D721Med (cell line): ENCODE measurements around the gene SEMA3C.
A peak's percentile ranks its signal among the peaks of the same experiment; 100 is the strongest.

Experiments
- DNase-seq: peaks from one replicate; pipeline ENCODE4 v3.0.0; 2011; ENCODE audit warnings: low spot score; ENCODE audit not compliant: insufficient read length
- FAIRE-seq: peaks from 2 replicates; lab custom pipeline; 2011; peaks lifted over from hg19 to GRCh38; lab: Jason Lieb, UNC
- TF ChIP-seq, protein P1 (sequence below): IDR thresholded peaks from 2 replicates; pipeline ENCODE4 v1.5.1; 2012; ENCODE audit warnings: mild to moderate bottlenecking, control low read depth; ENCODE audit not compliant: insufficient read depth; ENCODE audit errors: missing control alignments

SEMA3C gene

DNA sequence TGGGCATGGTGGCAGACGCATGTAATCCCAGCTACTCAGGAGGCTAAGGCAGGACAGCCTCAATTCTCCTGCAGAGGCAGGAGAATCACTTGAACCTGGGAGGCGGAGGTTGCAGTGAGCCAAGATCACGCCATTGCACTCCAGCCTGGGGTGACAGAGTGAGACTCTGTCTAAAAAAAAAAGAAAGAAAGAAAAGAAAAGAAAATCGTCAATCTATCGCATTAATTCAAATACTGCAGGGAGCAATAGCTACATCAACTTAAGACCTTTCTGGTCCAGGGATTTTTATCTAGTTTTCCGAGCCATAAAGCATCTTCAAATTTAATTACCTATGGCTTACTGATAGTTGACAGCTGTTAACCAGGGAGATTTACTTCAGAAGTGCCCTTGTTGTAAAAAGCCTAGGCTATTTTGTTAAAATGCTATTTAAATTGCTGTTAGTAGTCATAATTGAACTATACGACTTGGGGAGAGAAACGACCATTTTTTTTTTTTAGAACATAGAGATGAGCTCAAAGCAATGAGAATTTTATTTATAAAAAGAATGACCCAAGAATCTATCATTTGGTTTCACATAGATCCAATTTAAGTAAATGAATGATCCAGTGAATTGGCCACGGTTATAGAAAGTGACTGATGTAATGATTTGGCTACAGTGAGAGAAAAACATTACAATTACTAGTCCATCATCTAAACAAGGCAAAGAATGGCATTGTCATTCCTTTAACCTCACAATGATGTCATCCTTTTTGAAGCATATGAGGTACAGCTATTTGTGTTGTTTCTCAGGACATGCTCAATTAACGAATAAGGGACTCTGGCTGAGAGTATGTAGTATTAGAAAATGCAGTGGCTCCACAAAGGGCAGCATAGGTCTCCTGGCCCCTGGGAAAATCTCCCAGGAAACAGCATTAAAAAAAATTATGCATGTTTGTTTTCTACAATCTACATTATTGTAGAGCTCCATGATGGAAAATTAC, 85.3 kb downstream of the SEMA3C start:
- DNase-seq (no peak), FAIRE-seq (peak; percentile 95)
- TF ChIP-seq, protein P1, sequence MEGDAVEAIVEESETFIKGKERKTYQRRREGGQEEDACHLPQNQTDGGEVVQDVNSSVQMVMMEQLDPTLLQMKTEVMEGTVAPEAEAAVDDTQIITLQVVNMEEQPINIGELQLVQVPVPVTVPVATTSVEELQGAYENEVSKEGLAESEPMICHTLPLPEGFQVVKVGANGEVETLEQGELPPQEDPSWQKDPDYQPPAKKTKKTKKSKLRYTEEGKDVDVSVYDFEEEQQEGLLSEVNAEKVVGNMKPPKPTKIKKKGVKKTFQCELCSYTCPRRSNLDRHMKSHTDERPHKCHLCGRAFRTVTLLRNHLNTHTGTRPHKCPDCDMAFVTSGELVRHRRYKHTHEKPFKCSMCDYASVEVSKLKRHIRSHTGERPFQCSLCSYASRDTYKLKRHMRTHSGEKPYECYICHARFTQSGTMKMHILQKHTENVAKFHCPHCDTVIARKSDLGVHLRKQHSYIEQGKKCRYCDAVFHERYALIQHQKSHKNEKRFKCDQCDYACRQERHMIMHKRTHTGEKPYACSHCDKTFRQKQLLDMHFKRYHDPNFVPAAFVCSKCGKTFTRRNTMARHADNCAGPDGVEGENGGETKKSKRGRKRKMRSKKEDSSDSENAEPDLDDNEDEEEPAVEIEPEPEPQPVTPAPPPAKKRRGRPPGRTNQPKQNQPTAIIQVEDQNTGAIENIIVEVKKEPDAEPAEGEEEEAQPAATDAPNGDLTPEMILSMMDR, result no peak

DNA sequence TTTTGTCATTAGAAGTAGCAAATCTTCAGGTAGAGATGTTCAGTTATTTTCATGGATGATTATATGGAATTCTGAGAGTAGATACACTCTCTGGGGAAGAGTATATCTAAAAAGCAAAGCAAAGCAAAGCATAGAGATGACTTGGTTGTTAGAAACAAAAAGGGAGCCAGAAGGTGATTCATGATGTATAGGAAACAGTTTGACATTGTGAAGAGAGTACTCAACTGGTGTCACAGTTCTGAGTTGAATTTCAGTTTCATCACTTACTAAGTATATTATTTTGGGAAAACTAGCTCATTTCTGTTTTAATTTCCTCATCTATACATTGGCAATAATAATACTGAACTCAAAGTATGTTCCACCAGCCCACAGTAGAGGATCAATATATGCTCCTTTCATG, 86.8 kb downstream of the SEMA3C start:
- TF ChIP-seq, protein P1, result no peak
- FAIRE-seq (no peak), DNase-seq (no peak)

DNA sequence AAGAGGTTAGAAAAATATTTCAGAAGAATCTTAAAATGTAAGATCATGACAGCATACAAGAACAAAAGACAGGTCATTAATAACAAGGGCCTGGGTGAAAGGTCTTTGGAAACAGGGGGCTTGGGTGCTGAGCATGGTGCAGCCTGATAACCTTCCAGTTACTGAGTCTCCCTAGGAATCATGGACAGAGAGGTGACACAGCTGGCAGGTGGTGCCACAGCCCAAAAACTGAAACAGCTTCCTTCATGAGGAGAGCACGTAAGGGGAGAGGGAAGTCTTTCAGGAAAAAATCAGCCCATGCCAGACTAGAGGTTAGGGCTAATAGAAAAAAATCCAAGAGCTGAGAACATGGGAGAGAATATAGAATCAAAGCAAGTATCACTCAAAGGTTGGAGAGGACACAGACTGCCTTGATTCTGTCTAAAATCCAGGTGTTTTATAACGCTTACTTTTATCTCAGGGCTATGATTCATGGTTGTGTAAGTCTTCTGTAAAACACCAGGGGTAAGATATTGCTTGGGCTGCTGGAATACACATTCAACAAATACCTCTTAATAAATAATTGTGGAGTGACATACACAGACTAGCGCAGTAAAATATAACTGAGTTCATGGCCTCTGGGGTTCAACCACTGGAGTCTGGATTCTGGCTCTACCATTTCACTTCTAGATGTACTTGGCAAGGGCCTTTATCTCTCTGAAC, 88.1 kb downstream of the SEMA3C start:
- DNase-seq, result no peak
- TF ChIP-seq, protein P1, result no peak
- no peak for FAIRE-seq

DNA sequence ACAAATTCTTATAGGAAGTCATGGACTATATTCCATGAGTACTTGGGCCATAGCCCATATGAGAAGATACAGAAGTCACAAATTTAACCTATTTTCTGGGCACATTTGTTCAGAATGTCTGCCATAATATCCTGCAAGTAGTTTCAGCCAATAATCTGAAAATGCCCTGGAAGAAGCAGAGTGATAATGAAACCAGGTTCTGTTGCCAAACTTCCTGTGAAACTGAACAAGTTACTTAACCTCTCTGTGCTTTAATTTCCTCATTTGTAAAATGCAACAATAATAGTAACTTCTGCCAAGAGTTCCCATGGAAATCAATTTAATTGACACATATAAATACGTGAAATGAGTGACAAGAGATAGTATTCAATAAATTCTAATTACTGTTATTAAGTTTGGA, 88.8 kb downstream of the SEMA3C start:
- TF ChIP-seq, protein P1, result no peak
- DNase-seq (no peak), FAIRE-seq (no peak)

DNA sequence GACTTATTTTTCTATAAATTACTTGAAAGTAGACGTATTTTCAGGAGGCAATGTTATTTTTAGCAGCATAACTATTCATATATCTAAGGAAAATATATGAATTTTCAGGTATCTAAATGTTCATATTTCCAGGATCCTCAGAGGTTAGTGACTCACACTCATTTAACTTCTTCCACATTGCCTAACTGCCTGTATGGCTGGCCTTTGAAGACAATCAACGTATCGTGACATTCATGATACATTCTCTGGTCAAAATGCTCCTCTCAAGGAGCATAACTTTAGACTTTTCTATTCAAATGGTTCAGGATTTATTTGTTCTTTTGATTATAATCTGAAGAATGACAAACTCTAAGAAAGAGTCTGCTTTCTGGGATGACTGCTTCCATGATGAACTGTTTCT, 89.3 kb downstream of the SEMA3C start:
- DNase-seq, result no peak
- no peak for FAIRE-seq
- TF ChIP-seq, protein P1, result no peak

DNA sequence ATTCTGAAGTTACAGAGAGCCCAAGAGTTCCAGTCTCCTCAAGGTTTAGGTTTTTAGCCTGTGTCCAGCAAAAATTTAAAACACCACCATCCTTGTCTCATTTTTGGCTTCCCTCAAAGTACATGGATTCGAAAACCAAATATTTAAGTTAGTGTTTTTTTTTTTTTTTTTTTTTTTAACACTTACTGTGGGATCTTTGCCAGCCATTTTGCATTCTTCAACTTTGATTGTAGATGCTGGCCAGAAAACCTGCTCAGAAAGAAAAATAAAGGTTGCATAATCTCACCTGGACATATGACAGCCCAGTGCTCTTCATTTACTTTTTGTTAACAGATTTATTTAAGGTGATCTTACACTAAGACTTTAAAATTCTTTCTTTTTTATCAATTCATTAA, 91.6 kb downstream of the SEMA3C start:
- no peak for FAIRE-seq
- no peak for DNase-seq
- TF ChIP-seq, protein P1, result no peak
